Astrocyte (in vitro differentiated cells and primary cell): Measurements from ENCODE around the gene SAC3D1. TPM values are rescaled to one million over a fixed set of nuclear protein-coding genes. Genes with fewer than 3 reads are reported as not detected.
A peak's percentile ranks its signal among the peaks of the same experiment; 100 is the strongest.

Experiments
- DNase-seq: peaks from one replicate; pipeline ENCODE4 v3.0.0-alpha.2; 2010; ENCODE audit warnings: low read depth
- FAIRE-seq: peaks from 2 replicates; lab custom pipeline; 2011; peaks lifted over from hg19 to GRCh38; lab: Jason Lieb, UNC
- H2AFZ ChIP-seq: 2 replicates; pipeline ENCODE4 v1.6.0; 2012; ENCODE audit warnings: low read depth, low read length, inconsistent platforms
- H3K27ac ChIP-seq: 2 replicates; pipeline ENCODE4 v1.5.1; 2011; ENCODE audit warnings: low read depth, low read length, inconsistent platforms
- H3K27me3 ChIP-seq: 2 replicates; pipeline ENCODE4 v1.6.0; 2011; ENCODE audit warnings: low read length, inconsistent platforms; ENCODE audit not compliant: insufficient read depth
- H3K36me3 ChIP-seq: 2 replicates; pipeline ENCODE4 v1.5.1; 2011; ENCODE audit warnings: low read length, inconsistent platforms; ENCODE audit not compliant: insufficient read depth
- H3K4me1 ChIP-seq: 2 replicates; pipeline ENCODE4 v1.5.1; 2011; ENCODE audit warnings: low read length, inconsistent platforms; ENCODE audit not compliant: insufficient read depth
- H3K4me2 ChIP-seq: 2 replicates; pipeline ENCODE4 v1.6.0; 2012; ENCODE audit warnings: low read length, inconsistent platforms
- H3K4me3 ChIP-seq: 2 replicates; pipeline ENCODE4 v1.5.1; 2011; ENCODE audit warnings: low read depth, mild to moderate bottlenecking, low read length, inconsistent platforms; ENCODE audit not compliant: insufficient read depth
- H3K79me2 ChIP-seq: 2 replicates; pipeline ENCODE4 v1.6.0; 2012; ENCODE audit warnings: mild to moderate bottlenecking, low read length, inconsistent platforms; ENCODE audit not compliant: insufficient read depth
- H3K9ac ChIP-seq: 2 replicates; pipeline ENCODE4 v1.6.0; 2012; ENCODE audit warnings: mild to moderate bottlenecking, low read length, inconsistent platforms
- H3K9me3 ChIP-seq: 2 replicates; pipeline ENCODE4 v1.5.1; 2012; ENCODE audit warnings: low read depth, mild to moderate bottlenecking, low read length, inconsistent platforms; ENCODE audit not compliant: insufficient read depth
- H4K20me1 ChIP-seq: 2 replicates; pipeline ENCODE4 v1.6.0; 2012; ENCODE audit warnings: low read length, inconsistent platforms; ENCODE audit not compliant: insufficient read depth
- H3K27ac Mint-ChIP-seq: one replicate; pipeline ENCODE4 v1.8.0; 2021; ENCODE audit warnings: mild to moderate bottlenecking, mixed read lengths; ENCODE audit not compliant: unreplicated experiment
- H3K27me3 Mint-ChIP-seq: one replicate; pipeline ENCODE4 v1.8.0; 2021; ENCODE audit warnings: low read depth, mixed read lengths; ENCODE audit not compliant: unreplicated experiment
- H3K36me3 Mint-ChIP-seq: one replicate; pipeline ENCODE4 v1.8.0; 2021; ENCODE audit warnings: low read depth, mixed read lengths; ENCODE audit not compliant: unreplicated experiment
- H3K4me1 Mint-ChIP-seq: one replicate; pipeline ENCODE4 v1.8.0; 2021; ENCODE audit warnings: low read depth, mixed read lengths; ENCODE audit not compliant: unreplicated experiment
- H3K4me3 Mint-ChIP-seq: one replicate; pipeline ENCODE4 v1.8.0; 2021; ENCODE audit warnings: mild to moderate bottlenecking, moderate library complexity, mixed read lengths; ENCODE audit not compliant: unreplicated experiment
- H3K9me3 Mint-ChIP-seq: one replicate; pipeline ENCODE4 v1.8.0; 2021; ENCODE audit warnings: mild to moderate bottlenecking, mixed read lengths; ENCODE audit not compliant: unreplicated experiment
- CTCF ChIP-seq: IDR thresholded peaks from 2 replicates; pipeline ENCODE4 v1.5.1; 2011; ENCODE audit warnings: low read depth, mild to moderate bottlenecking, inconsistent platforms, low read length, moderate library complexity; ENCODE audit not compliant: insufficient read depth
- EZH2 ChIP-seq: IDR thresholded peaks from 2 replicates; pipeline ENCODE4 v1.6.1; 2012; ENCODE audit warnings: mild to moderate bottlenecking, low read length, inconsistent platforms; ENCODE audit not compliant: insufficient read depth
- total RNA-seq: library from RNA; stranded (reverse); gene quantifications from 2 replicates; pipeline ENCODE4 v1.2.1, GENCODE V29; 2021

Gene SAC3D1
- total RNA-seq, 1 donor from 2014 or later = 14.6 TPM

- H4K20me1 ChIP-seq = no peaks in the 10 kb centered on the region
- TF ChIP-seq EZH2 (no peak), CTCF (no peak)
- no peak overlapping the region for H3K27ac Mint-ChIP-seq
- no peak for FAIRE-seq
- peaks cover 19% of the 10 kb centered on the region for H3K79me2 ChIP-seq
- H3K27ac ChIP-seq = no peak overlapping the region
- H3K9me3 ChIP-seq = no peaks in the 10 kb centered on the region
- no peaks in the 10 kb centered on the region for H3K9me3 Mint-ChIP-seq
- H3K9ac ChIP-seq = no peak overlapping the region
- peaks cover 6% of the 10 kb centered on the region for H3K4me1 Mint-ChIP-seq
- DNase-seq = no peak
- no peaks in the 10 kb centered on the region for H3K36me3 ChIP-seq
- no peak overlapping the region for H2AFZ ChIP-seq
- H3K27me3 ChIP-seq = no peaks in the 10 kb centered on the region
- no peak overlapping the region for H3K4me2 ChIP-seq
- peaks cover 10% of the 10 kb centered on the region for H3K4me1 ChIP-seq
- no peaks in the 10 kb centered on the region for H3K27me3 Mint-ChIP-seq
- H3K4me3 Mint-ChIP-seq = peak overlapping the region; percentile 61
- no peak overlapping the region for H3K4me3 ChIP-seq
- H3K36me3 Mint-ChIP-seq = peaks cover 9% of the 10 kb centered on the region
Observed at GRCh38 chr11:65016705-65017104, 24.3 kb upstream of the SAC3D1 start.

GRCh38 chr11:65017937-65018336 is 23.1 kb upstream of the SAC3D1 start:
- Mint-ChIP-seq H3K9me3 (no peaks in the 10 kb centered on the region), H3K36me3 (peaks cover 18% of the 10 kb centered on the region), H3K4me3 (no peak overlapping the region), H3K27me3 (peaks cover 2% of the 10 kb centered on the region), H3K27ac (no peak overlapping the region), H3K4me1 (peaks cover 5% of the 10 kb centered on the region)
- no peak overlapping the region for H2AFZ ChIP-seq
- peaks cover 19% of the 10 kb centered on the region for H3K79me2 ChIP-seq
- no peaks in the 10 kb centered on the region for H3K9me3 ChIP-seq
- no peaks in the 10 kb centered on the region for H3K36me3 ChIP-seq
- H3K4me3 ChIP-seq = no peak overlapping the region
- H3K27ac ChIP-seq = no peak overlapping the region
- no peak overlapping the region for H3K4me2 ChIP-seq
- no peaks in the 10 kb centered on the region for H4K20me1 ChIP-seq
- TF ChIP-seq EZH2 (no peak), CTCF (no peak)
- no peak for FAIRE-seq
- H3K9ac ChIP-seq = no peak overlapping the region
- no peak for DNase-seq
- H3K27me3 ChIP-seq = no peaks in the 10 kb centered on the region
- peaks cover 10% of the 10 kb centered on the region for H3K4me1 ChIP-seq

- Histone ChIP-seq H3K36me3 (no peaks in the 10 kb centered on the region), H3K4me1 (peaks cover under 1% of the 10 kb centered on the region), H3K4me2 (no peak overlapping the region), H2AFZ (no peak overlapping the region), H3K79me2 (peaks cover 16% of the 10 kb centered on the region), H3K9me3 (no peaks in the 10 kb centered on the region), H3K9ac (no peak overlapping the region), H3K4me3 (no peak overlapping the region), H4K20me1 (no peaks in the 10 kb centered on the region), H3K27me3 (no peaks in the 10 kb centered on the region), H3K27ac (no peak overlapping the region)
- no peak for TF ChIP-seq CTCF
- TF ChIP-seq EZH2 = no peak
- FAIRE-seq (no peak), DNase-seq (no peak)
- Mint-ChIP-seq H3K27me3 (peaks cover 2% of the 10 kb centered on the region), H3K4me3 (no peak overlapping the region), H3K9me3 (no peaks in the 10 kb centered on the region), H3K27ac (no peak overlapping the region), H3K36me3 (peaks cover 19% of the 10 kb centered on the region), H3K4me1 (no peaks in the 10 kb centered on the region)
Observed at GRCh38 chr11:65019824-65020223, 21.2 kb upstream of the SAC3D1 start.
